Hepatocyte (in vitro differentiated cells): Measurements from ENCODE around the gene SIK3. TPM values are rescaled to one million over a fixed set of nuclear protein-coding genes. Genes with fewer than 3 reads are reported as not detected.

Experiments used
- DNase-seq: peaks from one replicate; pipeline ENCODE4 v3.0.0-alpha.2; 2016; ENCODE audit warnings: low spot score
- H2AFZ ChIP-seq: fragments of 200-600 bp; sonication (generic); 2 replicates; pipeline ENCODE4 v1.6.0; 2016; ENCODE audit warnings: antibody characterized with exemption, mild to moderate bottlenecking
- H3K27ac ChIP-seq: fragments of 200-600 bp; sonication (generic); 2 replicates; pipeline ENCODE4 v1.5.1; 2016; ENCODE audit warnings: mild to moderate bottlenecking
- H3K27me3 ChIP-seq: fragments of 200-600 bp; sonication (generic); 2 replicates; pipeline ENCODE4 v1.6.1; 2016
- H3K36me3 ChIP-seq: fragments of 200-600 bp; sonication (generic); replicated peaks from 2 replicates; pipeline ENCODE4 v1.5.1; 2016; ENCODE audit warnings: low read depth; ENCODE audit not compliant: insufficient read depth
- H3K4me1 ChIP-seq: fragments of 200-600 bp; sonication (generic); 2 replicates; pipeline ENCODE4 v1.5.1; 2016; ENCODE audit warnings: mild to moderate bottlenecking, moderate library complexity; ENCODE audit not compliant: insufficient read depth
- H3K4me2 ChIP-seq: fragments of 200-600 bp; sonication (generic); 2 replicates; pipeline ENCODE4 v1.6.0; 2016
- H3K4me3 ChIP-seq: fragments of 200-600 bp; sonication (generic); 2 replicates; pipeline ENCODE4 v1.5.1; 2016; ENCODE audit warnings: mild to moderate bottlenecking
- H3K79me2 ChIP-seq: fragments of 200-600 bp; sonication (generic); 2 replicates; pipeline ENCODE4 v1.6.0; 2017; ENCODE audit warnings: mild to moderate bottlenecking
- H3K9me2 ChIP-seq: fragments of 200-600 bp; sonication (generic); replicated peaks from 2 replicates; pipeline ENCODE4 v1.6.0; 2017; ENCODE audit warnings: mild to moderate bottlenecking; ENCODE audit not compliant: insufficient read depth
- H3K9me3 ChIP-seq: fragments of 200-600 bp; sonication (generic); 2 replicates; pipeline ENCODE4 v1.5.1; 2016; ENCODE audit warnings: low read depth, mild to moderate bottlenecking
- H4K20me1 ChIP-seq: fragments of 200-600 bp; sonication (generic); 2 replicates; pipeline ENCODE4 v1.6.0; 2016; ENCODE audit warnings: mild to moderate bottlenecking; ENCODE audit not compliant: insufficient read depth, poor library complexity, severe bottlenecking
- EZH2 ChIP-seq: fragments of 200-600 bp; sonication (generic); IDR thresholded peaks from 2 replicates; pipeline ENCODE4 v1.6.1; 2016; ENCODE audit warnings: antibody characterized with exemption, mild to moderate bottlenecking, borderline replicate concordance
- EZH2phosphoT487 ChIP-seq: fragments of 200-600 bp; sonication (generic); IDR thresholded peaks from one replicate; pipeline ENCODE4 v1.6.1; 2018; ENCODE audit warnings: antibody characterized with exemption, mild to moderate bottlenecking, low read depth, moderate library complexity; ENCODE audit not compliant: unreplicated experiment, severe bottlenecking
- WGBS: methylation state at CpG from one replicate; pipeline ENCODE4 v1.1.6; 2016; ENCODE audit warnings: low lambda C conversion rate; ENCODE audit errors: missing lambda C conversion rate; 5-methylcytosine and 5-hydroxymethylcytosine counted together
- polyA plus RNA-seq: library from polyadenylated mRNA; unstranded; fragments of >200 nt; fragmentation: Nextera tagmentation; extraction: Ambion mirVana; gene quantifications from 2 replicates; pipeline ENCODE4 v1.2.1, GENCODE V29; 2016
- total RNA-seq: library from RNA; depleted of rRNA; stranded (reverse); fragments of >200 nt; gene quantifications from 2 replicates; pipeline ENCODE4 v1.2.3, GENCODE V29; 2014
- TF ChIP-seq, protein P1 (sequence below): fragments of 200-600 bp; sonication (generic); IDR thresholded peaks from 2 replicates; pipeline ENCODE4 v1.5.1; 2016; ENCODE audit warnings: antibody characterized with exemption, mild to moderate bottlenecking; ENCODE audit not compliant: poor library complexity

The SIK3 gene
- total and polyA plus RNA-seq, 2 experiments from 2014 or later, result 15.8 to 17.7 TPM

GRCh38 chr11:116849486-116849885 is 248.7 kb downstream of the SIK3 start:
- TF ChIP-seq, protein P1, sequence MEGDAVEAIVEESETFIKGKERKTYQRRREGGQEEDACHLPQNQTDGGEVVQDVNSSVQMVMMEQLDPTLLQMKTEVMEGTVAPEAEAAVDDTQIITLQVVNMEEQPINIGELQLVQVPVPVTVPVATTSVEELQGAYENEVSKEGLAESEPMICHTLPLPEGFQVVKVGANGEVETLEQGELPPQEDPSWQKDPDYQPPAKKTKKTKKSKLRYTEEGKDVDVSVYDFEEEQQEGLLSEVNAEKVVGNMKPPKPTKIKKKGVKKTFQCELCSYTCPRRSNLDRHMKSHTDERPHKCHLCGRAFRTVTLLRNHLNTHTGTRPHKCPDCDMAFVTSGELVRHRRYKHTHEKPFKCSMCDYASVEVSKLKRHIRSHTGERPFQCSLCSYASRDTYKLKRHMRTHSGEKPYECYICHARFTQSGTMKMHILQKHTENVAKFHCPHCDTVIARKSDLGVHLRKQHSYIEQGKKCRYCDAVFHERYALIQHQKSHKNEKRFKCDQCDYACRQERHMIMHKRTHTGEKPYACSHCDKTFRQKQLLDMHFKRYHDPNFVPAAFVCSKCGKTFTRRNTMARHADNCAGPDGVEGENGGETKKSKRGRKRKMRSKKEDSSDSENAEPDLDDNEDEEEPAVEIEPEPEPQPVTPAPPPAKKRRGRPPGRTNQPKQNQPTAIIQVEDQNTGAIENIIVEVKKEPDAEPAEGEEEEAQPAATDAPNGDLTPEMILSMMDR, result no peak
- TF ChIP-seq EZH2phosphoT487 (no peak), EZH2 (no peak)
- peaks cover 29% of the 10 kb centered on the region for H3K4me1 ChIP-seq
- H3K4me2 ChIP-seq, result no peak overlapping the region
- H3K79me2 ChIP-seq, result no peaks in the 10 kb centered on the region
- H3K27ac ChIP-seq, result no peak overlapping the region
- no peaks in the 10 kb centered on the region for H3K36me3 ChIP-seq
- 96% methylated on average over 6 of the region's 6 CpGs for WGBS
- no peaks in the 10 kb centered on the region for H3K9me3 ChIP-seq
- no peak overlapping the region for H3K4me3 ChIP-seq
- no peak for DNase-seq
- H3K9me2 ChIP-seq, result no peaks in the 10 kb centered on the region
- no peak overlapping the region for H2AFZ ChIP-seq
- no peaks in the 10 kb centered on the region for H3K27me3 ChIP-seq
- no peaks in the 10 kb centered on the region for H4K20me1 ChIP-seq

DNA sequence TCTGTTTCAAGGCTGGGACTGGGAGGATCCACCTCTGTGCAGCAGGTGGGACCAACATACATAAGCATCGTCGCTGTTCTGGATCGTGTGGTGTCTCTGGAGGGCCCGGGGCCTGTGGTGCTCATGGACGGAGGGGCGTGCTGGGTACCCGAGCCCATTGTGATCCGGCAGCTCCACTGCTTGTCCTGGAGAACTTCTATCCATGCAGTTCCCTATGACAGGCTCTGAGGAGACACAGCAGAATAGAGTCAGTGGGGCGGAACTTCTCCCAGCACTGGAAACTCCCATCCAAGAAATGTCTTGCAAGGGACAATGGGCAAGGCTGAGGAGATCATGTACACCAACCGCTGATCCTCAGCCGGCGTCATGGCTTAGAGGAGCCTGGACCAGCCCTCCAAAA is 249.2 kb downstream of the SIK3 start:
- TF ChIP-seq EZH2phosphoT487 (no peak), EZH2 (no peak)
- TF ChIP-seq, protein P1, result no peak
- no peak for DNase-seq
- Histone ChIP-seq H3K4me2 (no peak overlapping the region), H4K20me1 (no peaks in the 10 kb centered on the region), H3K9me2 (no peaks in the 10 kb centered on the region), H3K36me3 (no peaks in the 10 kb centered on the region), H3K4me3 (no peak overlapping the region), H3K27ac (no peak overlapping the region), H3K4me1 (peaks cover 26% of the 10 kb centered on the region), H3K79me2 (no peaks in the 10 kb centered on the region), H2AFZ (no peak overlapping the region), H3K27me3 (no peaks in the 10 kb centered on the region), H3K9me3 (no peaks in the 10 kb centered on the region)
- WGBS, result 97% methylated on average over 12 of the region's 12 CpGs

- Histone ChIP-seq H3K4me1 (peaks cover 15% of the 10 kb centered on the region), H3K4me2 (no peak overlapping the region), H3K4me3 (no peak overlapping the region), H4K20me1 (no peaks in the 10 kb centered on the region), H2AFZ (no peak overlapping the region), H3K9me2 (no peaks in the 10 kb centered on the region), H3K36me3 (no peaks in the 10 kb centered on the region), H3K27me3 (no peaks in the 10 kb centered on the region), H3K79me2 (no peaks in the 10 kb centered on the region), H3K9me3 (no peaks in the 10 kb centered on the region), H3K27ac (no peak overlapping the region)
- TF ChIP-seq EZH2 (no peak), EZH2phosphoT487 (no peak)
- TF ChIP-seq, protein P1, result no peak
- WGBS, result 100% methylated on average over 4 of the region's 4 CpGs
- DNase-seq, result no peak
Observed at GRCh38 chr11:116847612-116848011, 250.6 kb downstream of the SIK3 start.

GRCh38 chr11:116844722-116845121 is 253.5 kb downstream of the SIK3 start:
- DNase-seq, result no peak
- Histone ChIP-seq H3K9me3 (no peaks in the 10 kb centered on the region), H3K4me2 (no peak overlapping the region), H3K4me1 (peaks cover 9% of the 10 kb centered on the region), H3K79me2 (no peaks in the 10 kb centered on the region), H3K9me2 (no peaks in the 10 kb centered on the region), H2AFZ (no peak overlapping the region), H4K20me1 (no peaks in the 10 kb centered on the region), H3K27ac (no peak overlapping the region), H3K4me3 (no peak overlapping the region), H3K27me3 (no peaks in the 10 kb centered on the region), H3K36me3 (no peaks in the 10 kb centered on the region)
- TF ChIP-seq, protein P1, result no peak
- TF ChIP-seq EZH2phosphoT487 (no peak), EZH2 (no peak)
- WGBS, result 94% methylated on average over 4 of the region's 4 CpGs
